Pons (tissue), 1 donor: ENCODE data around the gene TMEM95.

ENCODE experiments used
- DNase-seq: peaks from one replicate; pipeline ENCODE4 v3.0.0-alpha.2; 2016; ENCODE audit warnings: low spot score

Gene TMEM95

DNA sequence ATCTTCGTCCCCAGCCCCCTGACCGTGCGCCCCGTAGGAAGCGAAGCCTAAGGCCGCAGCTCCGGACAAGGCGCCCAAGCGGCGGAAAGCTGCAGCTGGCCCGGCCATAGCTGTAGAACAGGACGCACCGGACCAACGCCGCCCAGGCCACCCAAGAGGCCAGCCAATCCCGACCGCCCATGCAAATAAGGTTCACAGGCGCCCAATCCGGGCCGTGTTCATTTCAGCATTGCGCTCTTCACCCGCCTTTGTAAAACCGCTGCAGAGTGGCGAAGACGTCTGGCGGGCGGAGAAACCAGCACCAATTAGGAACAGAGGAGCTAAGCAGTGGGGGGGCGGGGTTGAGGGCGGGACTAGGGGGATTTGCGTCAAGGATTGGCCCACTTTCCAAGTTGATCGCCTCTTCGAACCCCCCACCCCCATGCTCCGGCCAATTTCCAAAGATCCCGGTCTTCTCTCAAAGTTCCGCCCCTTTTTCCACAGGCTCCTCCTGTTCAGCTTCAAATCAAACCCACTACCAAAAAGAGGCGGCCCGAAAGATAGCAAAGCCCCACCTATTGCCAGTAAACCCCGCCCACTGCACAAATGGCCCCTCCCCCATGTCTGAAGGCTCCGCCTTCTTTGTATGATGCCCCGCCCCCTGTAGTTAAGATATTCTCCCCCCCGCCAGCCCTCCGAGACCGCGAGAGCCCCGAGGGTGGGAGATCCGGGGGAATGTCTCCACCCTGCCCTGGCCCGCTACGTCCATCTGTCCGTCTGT, 49.2 kb downstream of the TMEM95 start, which contains the start of gene TMEM256:
TSS of gene TMEM256 (minus strand) at position 121 of the 760 bp plus-strand sequence. CDS start at position 108, 13 bp downstream.
- peak; percentile 100 for DNase-seq

DNA sequence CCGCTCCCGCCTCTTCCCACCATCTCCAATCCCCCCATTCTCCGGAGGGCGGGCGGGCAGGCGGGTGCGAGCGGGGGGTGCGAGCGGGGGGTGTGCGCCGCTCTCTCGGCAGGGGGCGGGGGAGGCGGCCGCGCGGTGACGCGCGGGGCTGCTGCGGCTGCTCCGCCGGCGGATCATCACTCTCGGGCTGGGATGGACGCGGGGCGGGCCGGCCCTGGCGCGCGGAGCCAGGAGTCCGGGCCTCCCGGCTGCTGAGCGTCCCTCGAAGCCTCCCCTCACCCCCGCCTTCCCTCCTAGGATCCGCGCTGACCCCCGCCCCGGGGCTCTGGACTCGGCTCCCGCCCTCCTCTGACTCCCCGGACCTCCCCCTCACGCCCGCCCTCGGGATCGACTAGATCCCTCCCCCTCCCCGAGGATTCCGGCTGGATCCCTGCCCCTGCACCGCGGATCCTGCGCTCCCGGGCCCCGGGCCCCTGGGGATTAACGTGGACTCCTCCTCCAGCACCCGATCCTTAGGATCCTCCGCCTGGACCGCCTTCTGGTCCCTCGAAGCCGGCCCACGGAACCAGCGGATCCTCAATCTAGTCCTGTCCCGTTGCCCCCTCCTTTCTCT, 49.9 kb downstream of the TMEM95 start:
- no peak for DNase-seq

DNA sequence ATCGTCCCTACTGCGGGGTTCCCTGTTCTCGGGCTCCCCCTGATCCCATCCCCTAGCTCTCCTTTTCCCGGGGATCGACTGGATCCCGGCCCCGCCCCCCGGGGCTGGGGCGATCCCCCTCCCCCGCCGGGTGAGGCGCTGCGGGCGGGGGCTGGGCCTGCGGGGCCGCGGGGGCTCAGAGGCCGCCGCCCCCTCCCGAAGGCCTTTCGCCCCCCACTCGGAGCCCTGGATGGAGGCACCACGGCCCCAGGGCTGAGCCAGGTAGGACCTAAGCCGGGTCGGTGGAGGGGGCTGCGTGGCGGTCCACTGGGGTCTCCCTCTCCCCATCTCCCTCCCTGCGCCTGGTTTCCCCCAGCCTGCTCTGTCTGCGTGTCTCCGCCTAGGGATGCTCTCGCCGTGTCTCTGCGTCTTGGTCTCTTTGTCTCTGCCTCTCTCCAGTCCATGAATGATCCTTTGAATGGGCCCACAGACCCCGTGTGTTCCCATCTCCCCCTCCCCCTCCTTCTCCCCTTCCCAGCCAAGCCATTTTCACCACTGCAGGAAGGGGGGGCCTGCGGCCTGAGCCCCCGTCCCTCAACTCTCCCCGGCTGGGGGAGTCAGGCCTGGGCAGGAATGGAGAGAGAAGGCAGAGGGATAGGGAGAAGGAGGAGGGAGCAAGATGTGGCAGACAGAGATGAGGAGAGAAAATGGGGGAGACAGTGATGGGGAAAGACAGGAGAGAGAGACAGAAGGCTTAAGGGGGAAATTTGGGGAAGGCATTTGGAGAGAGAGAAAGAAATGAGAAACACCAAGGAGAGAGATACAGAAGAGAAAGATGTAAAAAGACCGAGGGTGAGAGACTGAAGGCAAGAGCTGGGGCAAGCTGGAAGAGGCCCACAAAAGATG, 50.6 kb downstream of the TMEM95 start:
- peak; percentile 57 for DNase-seq

DNA sequence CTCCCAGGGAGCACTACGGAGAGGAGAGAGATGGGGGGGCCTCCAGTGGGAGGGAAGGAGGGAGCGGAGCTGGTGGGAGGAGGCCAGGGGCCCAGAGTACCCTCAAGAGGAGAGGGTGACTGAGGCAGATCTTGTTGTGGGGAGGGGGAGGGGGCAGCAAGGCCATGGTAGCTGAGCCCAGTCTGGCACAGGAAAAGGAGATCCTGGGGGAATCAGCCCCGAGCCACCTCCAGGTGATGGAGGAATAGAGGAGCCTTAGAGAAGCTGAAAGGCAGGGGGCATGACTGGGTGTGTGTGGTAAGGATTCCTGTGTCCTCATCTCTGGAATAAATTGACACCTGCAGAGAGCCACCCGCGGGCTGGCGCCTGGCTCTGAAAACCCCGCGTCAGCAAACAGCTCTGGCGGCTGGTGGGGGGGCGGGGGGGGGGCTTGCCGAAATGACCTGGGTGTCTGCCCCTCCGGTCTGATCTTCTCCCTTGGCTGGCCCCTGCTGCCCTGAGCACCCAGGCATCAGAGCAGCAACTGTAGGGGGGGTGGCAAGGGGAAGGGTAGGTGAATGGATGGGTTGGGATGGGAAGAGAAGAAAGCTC, 51.4 kb downstream of the TMEM95 start:
- no peak for DNase-seq
